Parathyroid adenoma (tissue), 2 donors: ENCODE measurements around the gene LRBA.

ENCODE experiments used
- H2AFZ ChIP-seq: fragments of 300-600 bp; sonication (generic); one replicate; pipeline ENCODE4 v1.7.0; 2017; ENCODE audit warnings: antibody characterized with exemption, mild to moderate bottlenecking
- H3K27ac ChIP-seq: fragments of 300-600 bp; sonication (generic); one replicate; pipeline ENCODE4 v1.7.0; 2017
- H3K27me3 ChIP-seq: fragments of 300-600 bp; sonication (generic); one replicate; pipeline ENCODE4 v1.7.0; 2017; ENCODE audit warnings: low read length; ENCODE audit not compliant: control insufficient read depth, insufficient read depth
- H3K36me3 ChIP-seq: fragments of 300-600 bp; sonication (generic); one replicate; pipeline ENCODE4 v1.7.0; 2017; ENCODE audit warnings: low read length; ENCODE audit not compliant: control insufficient read depth, insufficient read depth
- H3K4me1 ChIP-seq: fragments of 300-600 bp; sonication (generic); one replicate; pipeline ENCODE4 v1.7.0; 2017; ENCODE audit warnings: control low read depth
- H3K4me2 ChIP-seq: fragments of 300-600 bp; sonication (generic); one replicate; pipeline ENCODE4 v1.7.0; 2017; ENCODE audit warnings: low read length
- H3K4me3 ChIP-seq: fragments of 300-600 bp; sonication (generic); one replicate; pipeline ENCODE4 v1.7.0; 2017; ENCODE audit warnings: low read depth, low read length
- H3K79me2 ChIP-seq: fragments of 300-600 bp; sonication (generic); one replicate; pipeline ENCODE4 v1.7.0; 2017; ENCODE audit warnings: control low read depth
- H3K9ac ChIP-seq: fragments of 300-600 bp; sonication (generic); one replicate; pipeline ENCODE4 v1.7.0; 2017; ENCODE audit warnings: mild to moderate bottlenecking
- H3K9me3 ChIP-seq: fragments of 300-600 bp; sonication (generic); one replicate; pipeline ENCODE4 v1.7.0; 2017; ENCODE audit warnings: low read length; ENCODE audit not compliant: control insufficient read depth
- TF ChIP-seq, protein P1 (sequence below): fragments of 300-600 bp; sonication (generic); IDR thresholded peaks from one replicate; pipeline ENCODE4 v1.7.0; 2017; ENCODE audit warnings: antibody characterized with exemption, mild to moderate bottlenecking
- donor health status: primary hyperparathyroidism.

The LRBA gene

DNA sequence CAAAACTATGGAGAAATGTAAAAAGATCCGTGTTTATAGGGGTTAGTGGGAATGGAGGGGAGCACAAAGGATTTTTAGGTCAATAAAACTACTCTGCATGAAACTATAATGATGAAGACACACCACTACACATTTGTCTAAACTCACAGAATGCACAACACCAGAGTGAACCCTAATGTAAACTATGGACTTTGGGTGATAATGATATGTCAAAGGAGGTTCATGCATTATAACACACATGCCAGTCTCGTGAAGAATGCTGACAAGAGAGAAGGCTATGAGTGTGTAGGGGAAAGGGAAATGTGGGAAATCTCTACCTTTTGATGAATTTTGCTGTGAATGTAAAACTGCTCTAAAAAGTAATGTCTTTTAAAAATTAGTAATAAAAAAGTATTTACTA is 249.9 kb downstream of the LRBA start:
- no peaks in the 10 kb centered on the region for H3K4me1 ChIP-seq
- H3K36me3 ChIP-seq: no peaks in the 10 kb centered on the region
- TF ChIP-seq, protein P1, sequence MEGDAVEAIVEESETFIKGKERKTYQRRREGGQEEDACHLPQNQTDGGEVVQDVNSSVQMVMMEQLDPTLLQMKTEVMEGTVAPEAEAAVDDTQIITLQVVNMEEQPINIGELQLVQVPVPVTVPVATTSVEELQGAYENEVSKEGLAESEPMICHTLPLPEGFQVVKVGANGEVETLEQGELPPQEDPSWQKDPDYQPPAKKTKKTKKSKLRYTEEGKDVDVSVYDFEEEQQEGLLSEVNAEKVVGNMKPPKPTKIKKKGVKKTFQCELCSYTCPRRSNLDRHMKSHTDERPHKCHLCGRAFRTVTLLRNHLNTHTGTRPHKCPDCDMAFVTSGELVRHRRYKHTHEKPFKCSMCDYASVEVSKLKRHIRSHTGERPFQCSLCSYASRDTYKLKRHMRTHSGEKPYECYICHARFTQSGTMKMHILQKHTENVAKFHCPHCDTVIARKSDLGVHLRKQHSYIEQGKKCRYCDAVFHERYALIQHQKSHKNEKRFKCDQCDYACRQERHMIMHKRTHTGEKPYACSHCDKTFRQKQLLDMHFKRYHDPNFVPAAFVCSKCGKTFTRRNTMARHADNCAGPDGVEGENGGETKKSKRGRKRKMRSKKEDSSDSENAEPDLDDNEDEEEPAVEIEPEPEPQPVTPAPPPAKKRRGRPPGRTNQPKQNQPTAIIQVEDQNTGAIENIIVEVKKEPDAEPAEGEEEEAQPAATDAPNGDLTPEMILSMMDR: no peak
- H2AFZ ChIP-seq: no peak overlapping the region
- no peak overlapping the region for H3K4me2 ChIP-seq
- H3K9ac ChIP-seq: no peak overlapping the region
- H3K27ac ChIP-seq: no peak overlapping the region
- no peaks in the 10 kb centered on the region for H3K9me3 ChIP-seq
- H3K27me3 ChIP-seq: no peaks in the 10 kb centered on the region
- no peaks in the 10 kb centered on the region for H3K79me2 ChIP-seq
- H3K4me3 ChIP-seq: no peak overlapping the region

DNA sequence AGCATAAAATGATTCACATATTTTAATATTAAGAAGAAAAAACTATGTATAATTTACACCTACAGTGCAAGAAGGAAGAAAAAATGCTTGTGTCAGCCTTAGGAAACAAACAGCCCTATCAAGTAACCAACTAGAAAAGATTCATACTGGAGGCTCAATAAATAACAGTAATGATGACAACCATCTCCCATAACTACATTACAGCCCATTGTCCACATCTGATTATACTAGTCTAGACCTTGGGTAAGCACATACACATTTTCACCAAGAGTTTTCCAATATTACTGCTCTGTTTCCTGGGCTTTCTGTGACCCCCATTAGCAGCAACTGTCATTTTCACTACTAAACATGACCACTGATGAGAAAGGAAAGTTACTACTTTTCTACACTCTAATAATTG is 263.4 kb downstream of the LRBA start:
- Histone ChIP-seq H3K27me3 (no peaks in the 10 kb centered on the region), H3K4me3 (no peak overlapping the region), H3K79me2 (no peaks in the 10 kb centered on the region), H3K9me3 (no peaks in the 10 kb centered on the region), H3K9ac (no peak overlapping the region), H2AFZ (no peak overlapping the region), H3K4me2 (no peak overlapping the region), H3K27ac (no peak overlapping the region), H3K4me1 (peaks cover 2% of the 10 kb centered on the region), H3K36me3 (no peaks in the 10 kb centered on the region)
- TF ChIP-seq, protein P1: no peak

DNA sequence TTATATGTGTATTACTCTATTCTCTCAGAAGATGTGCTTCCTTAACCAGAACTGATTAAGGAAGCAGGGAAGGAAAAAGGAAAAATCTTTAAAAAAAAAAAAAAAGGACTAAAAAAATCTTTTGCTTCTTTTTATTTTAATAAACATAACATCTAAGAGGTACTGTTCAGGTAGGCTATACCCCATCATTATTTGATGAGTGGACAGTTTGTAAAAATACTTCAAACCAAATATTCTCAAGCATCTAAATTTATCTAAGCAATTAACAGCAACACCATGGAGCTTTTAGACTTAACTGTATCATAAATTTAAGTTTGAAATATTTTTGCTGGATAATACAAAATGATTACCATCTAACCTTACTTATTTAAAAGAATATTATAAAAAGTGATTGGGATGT is 264.3 kb downstream of the LRBA start:
- H3K4me3 ChIP-seq: no peak overlapping the region
- no peaks in the 10 kb centered on the region for H3K27me3 ChIP-seq
- no peak overlapping the region for H2AFZ ChIP-seq
- H3K27ac ChIP-seq: no peak overlapping the region
- H3K79me2 ChIP-seq: no peaks in the 10 kb centered on the region
- H3K9me3 ChIP-seq: no peaks in the 10 kb centered on the region
- H3K4me1 ChIP-seq: peaks cover 2% of the 10 kb centered on the region
- TF ChIP-seq, protein P1: no peak
- no peaks in the 10 kb centered on the region for H3K36me3 ChIP-seq
- H3K9ac ChIP-seq: no peak overlapping the region
- H3K4me2 ChIP-seq: no peak overlapping the region

DNA sequence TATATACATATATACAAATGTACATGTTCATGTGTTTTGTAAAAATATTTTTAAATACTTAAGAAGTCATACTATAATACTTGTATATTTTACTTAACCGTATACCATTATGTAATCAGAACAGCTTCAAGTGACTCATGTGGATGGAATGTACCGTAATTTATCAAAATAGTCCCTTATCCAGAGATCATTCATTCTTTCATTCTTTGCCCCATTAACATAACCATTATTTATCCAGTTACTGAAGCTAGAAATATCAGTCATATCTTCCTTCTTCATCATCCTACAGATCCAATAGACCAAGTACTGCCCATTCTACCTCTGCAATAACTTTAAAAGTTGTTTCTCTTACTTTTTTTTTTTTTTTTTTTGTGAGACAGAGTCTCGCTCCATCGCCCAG is 268.9 kb downstream of the LRBA start:
- no peaks in the 10 kb centered on the region for H3K4me1 ChIP-seq
- no peaks in the 10 kb centered on the region for H3K9me3 ChIP-seq
- no peak overlapping the region for H3K4me2 ChIP-seq
- H3K36me3 ChIP-seq: no peaks in the 10 kb centered on the region
- no peaks in the 10 kb centered on the region for H3K79me2 ChIP-seq
- no peak overlapping the region for H3K4me3 ChIP-seq
- TF ChIP-seq, protein P1: no peak
- no peaks in the 10 kb centered on the region for H3K27me3 ChIP-seq
- H3K9ac ChIP-seq: no peak overlapping the region
- H2AFZ ChIP-seq: no peak overlapping the region
- H3K27ac ChIP-seq: no peak overlapping the region

DNA sequence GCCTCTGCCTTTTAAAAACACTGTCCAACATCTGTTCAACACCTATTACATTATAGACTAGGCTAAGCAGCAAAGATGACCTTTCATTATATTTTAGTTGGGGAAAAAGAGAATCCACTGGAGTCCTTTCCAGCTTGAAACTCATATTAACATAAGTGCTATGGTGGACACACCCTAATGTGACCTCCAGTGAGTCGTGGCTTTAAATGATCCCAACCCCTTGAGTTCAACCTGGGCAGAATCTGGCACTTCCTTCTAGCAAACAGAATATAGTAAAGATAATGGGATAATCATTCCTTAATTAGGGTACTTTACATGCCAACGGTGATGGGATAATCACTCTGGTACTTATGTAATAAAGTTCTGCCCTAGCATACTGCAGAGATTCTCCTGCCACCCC is 270.5 kb downstream of the LRBA start:
- Histone ChIP-seq H3K79me2 (no peaks in the 10 kb centered on the region), H3K27ac (no peak overlapping the region), H3K27me3 (no peaks in the 10 kb centered on the region), H3K4me3 (no peak overlapping the region), H3K36me3 (no peaks in the 10 kb centered on the region), H3K9me3 (no peaks in the 10 kb centered on the region), H3K4me2 (no peak overlapping the region), H3K4me1 (no peaks in the 10 kb centered on the region), H2AFZ (no peak overlapping the region), H3K9ac (no peak overlapping the region)
- TF ChIP-seq, protein P1: no peak
